HepG2 (cell line): ENCODE measurements around the gene ZBTB45. TPM values are rescaled to one million over a fixed set of nuclear protein-coding genes. Genes with fewer than 3 reads are reported as not detected.

Experiments
- AGO2 ChIP-seq: fragments of 200-400 bp; formaldehyde crosslinking; optimal IDR thresholded peaks from 2 replicates; pipeline ENCODE3; 2017; ENCODE audit warnings: mild to moderate bottlenecking, low read depth, low read length, moderate library complexity
- ATF3 ChIP-seq: sonication (generic); formaldehyde crosslinking; IDR thresholded peaks from 2 replicates; pipeline ENCODE4 v1.4.0; 2020; ENCODE audit warnings: missing genetic modification reagents
- CREB1 ChIP-seq, 2 experiments: fragments of 450-650 bp in 1 of 2; IDR thresholded peaks; 2 replicates each; pipeline ENCODE4 v1.6.1; 2016 to 2017; ENCODE audit warnings: control low read depth in 1 of 2, mild to moderate bottlenecking in 1 of 2, missing compliant biosample characterization in 1 of 2, missing genetic modification characterization in 1 of 2
- ELF4 ChIP-seq: sonication (generic); formaldehyde crosslinking; IDR thresholded peaks from 2 replicates; pipeline ENCODE4 v1.5.0; 2020; ENCODE audit warnings: missing genetic modification reagents, mild to moderate bottlenecking, moderate library complexity, borderline replicate concordance
- FOXK2 ChIP-seq: fragments of 450-650 bp; IDR thresholded peaks from 2 replicates; pipeline ENCODE4 v1.6.1; 2016
- GMEB1 ChIP-seq: sonication (generic); formaldehyde crosslinking; IDR thresholded peaks from 2 replicates; pipeline ENCODE4 v1.5.1; 2020; ENCODE audit warnings: missing genetic modification reagents, mild to moderate bottlenecking, borderline replicate concordance
- GRHL1 ChIP-seq: sonication (generic); formaldehyde crosslinking; conservative IDR thresholded peaks from 2 replicates; pipeline ENCODE4 v1.8.0; 2022; ENCODE audit warnings: missing genetic modification reagents
- HIVEP1 ChIP-seq: sonication (generic); formaldehyde crosslinking; IDR thresholded peaks from 2 replicates; pipeline ENCODE4 v1.4.0; 2020; ENCODE audit warnings: mild to moderate bottlenecking, missing genetic modification reagents
- HMG20A ChIP-seq: IDR thresholded peaks from 2 replicates; pipeline ENCODE4 v1.6.1; 2016; ENCODE audit warnings: borderline replicate concordance
- LBX2 ChIP-seq: sonication (generic); formaldehyde crosslinking; IDR thresholded peaks from 2 replicates; pipeline ENCODE4 v1.5.0; 2020; ENCODE audit warnings: missing genetic modification reagents, mild to moderate bottlenecking, borderline replicate concordance
- MLX ChIP-seq: IDR thresholded peaks from 2 replicates; pipeline ENCODE4 v1.6.1; 2016
- PHF20 ChIP-seq: sonication (generic); formaldehyde crosslinking; IDR thresholded peaks from 2 replicates; pipeline ENCODE4 v1.5.0; 2020; ENCODE audit warnings: mild to moderate bottlenecking, missing genetic modification reagents
- RFX1 ChIP-seq: fragments of 450-650 bp; IDR thresholded peaks from 2 replicates; pipeline ENCODE4 v1.6.1; 2017
- RFXANK ChIP-seq: IDR thresholded peaks from 2 replicates; pipeline ENCODE4 v1.6.1; 2016
- SATB2 ChIP-seq: sonication (generic); formaldehyde crosslinking; IDR thresholded peaks from 2 replicates; pipeline ENCODE4 v1.5.0; 2020; ENCODE audit warnings: missing genetic modification reagents
- SMYD3 ChIP-seq: sonication (generic); formaldehyde crosslinking; IDR thresholded peaks from 2 replicates; pipeline ENCODE4 v1.8.1; 2023; ENCODE audit warnings: mild to moderate bottlenecking, missing genetic modification reagents
- ZBTB44 ChIP-seq: sonication (generic); formaldehyde crosslinking; IDR thresholded peaks from 2 replicates; pipeline ENCODE4 v1.4.0; 2020; ENCODE audit warnings: missing genetic modification reagents
- ZBTB46 ChIP-seq: sonication (generic); formaldehyde crosslinking; IDR thresholded peaks from 2 replicates; pipeline ENCODE4 v1.4.0; 2020; ENCODE audit warnings: mild to moderate bottlenecking, missing genetic modification reagents, borderline replicate concordance
- ZNF205 ChIP-seq: IDR thresholded peaks from 2 replicates; pipeline ENCODE4 v1.6.1; 2018; ENCODE audit warnings: missing biosample characterization, missing genetic modification reagents
- ZNF430 ChIP-seq: sonication (generic); formaldehyde crosslinking; IDR thresholded peaks from 2 replicates; pipeline ENCODE4 v1.9.0; 2021; ENCODE audit warnings: mild to moderate bottlenecking, missing genetic modification reagents
- ZNF543 ChIP-seq: sonication (generic); formaldehyde crosslinking; IDR thresholded peaks from 2 replicates; pipeline ENCODE4 v1.4.0; 2020; ENCODE audit warnings: mild to moderate bottlenecking, missing genetic modification reagents
- polyA plus RNA-seq, 8 experiments: library from polyadenylated mRNA; depleted of rRNA in 3 of 8; stranded (reverse) in 7 of 8; unstranded in 1 of 8; fragments of >200 nt; fragmentation: Illumina TruSeq in 4 of 8; extraction: Trizol in 4 of 8; gene quantifications; 2 replicates each; pipeline versions ENCODE4 v1.2.1 to v1.2.3, GENCODE V29; 2011 to 2016; ENCODE audit warnings: low read depth in 4 of 8, missing spikeins in 1 of 8, mixed read lengths in 1 of 8; ENCODE audit not compliant: insufficient read depth in 1 of 8
- total RNA-seq, 5 experiments: library from RNA; depleted of rRNA; stranded (reverse); fragments of >200 nt; fragmentation: Illumina TruSeq; extraction: Trizol; gene quantifications; 2 replicates each; pipeline ENCODE4 v1.2.3, GENCODE V29; 2016; ENCODE audit warnings: low read depth in 1 of 5

ZBTB45 gene
- total and polyA plus RNA-seq, 2 of the 13 experiments (the other 11 are each of a cell fraction or from before 2014, with no cell fraction given), result 3.0 to 3.7 TPM

GRCh38 chr19:58466760-58467589 is 52.6 kb downstream of the ZBTB45 start, which contains the start of gene ZNF324 (continued):
- TF ChIP-seq GMEB1 (CRISPR knock-in tag) (peak; percentile 95), ZBTB46 (CRISPR knock-in tag) (no peak; the same call in 1 of the 2 replicates), ZNF430 (CRISPR knock-in tag) (0 out of 2 replicates have a peak, but pooled peaks have one; percentile 31), MLX (CRISPR knock-in tag) (peak; percentile 46; the same call in 1 of the 2 replicates), SATB2 (no peak), CREB1 (IDR thresholded peaks at IDR 0.05) (peak; percentile 81), CREB1 (CRISPR knock-in tag; IDR thresholded peaks at IDR 0.05) (peak; percentile 83), ATF3 (CRISPR knock-in tag) (no peak), RFX1 (peak; percentile 92), LBX2 (CRISPR knock-in tag) (no peak), HIVEP1 (CRISPR knock-in tag) (no peak), ELF4 (CRISPR knock-in tag) (peak; percentile 68; the same call in 1 of the 2 replicates), GRHL1 (CRISPR knock-in tag) (no peak), PHF20 (CRISPR knock-in tag) (peak; percentile 72; the same call in 1 of the 2 replicates), AGO2 (peak; percentile 56), ZNF543 (CRISPR knock-in tag) (0 out of 2 replicates have a peak, but pooled peaks have one; percentile 47), HMG20A (no peak), ZNF205 (CRISPR knock-in tag) (no peak), ZBTB44 (CRISPR knock-in tag) (no peak), SMYD3 (CRISPR knock-in tag) (no peak), RFXANK (0 out of 2 replicates have a peak, but pooled peaks have one; percentile 60), FOXK2 (peak; percentile 90)
